LNCaP clone FGC (cell line): ENCODE data around the gene FRMD1.

ENCODE experiments used
- DNase-seq: peaks from one replicate; pipeline ENCODE4 v3.0.0-alpha.2; 2011; ENCODE audit warnings: low read depth
- H3K4me3 ChIP-seq: 2 replicates; pipeline ENCODE4 v1.5.1; 2011; ENCODE audit warnings: mild to moderate bottlenecking, low read depth, low read length, control low read depth
- TF ChIP-seq, protein P1 (sequence below): IDR thresholded peaks from 2 replicates; pipeline ENCODE4 v1.5.1; 2012; ENCODE audit warnings: mild to moderate bottlenecking; ENCODE audit not compliant: control insufficient read depth, insufficient read depth; ENCODE audit errors: extremely low read depth

FRMD1 gene

DNA sequence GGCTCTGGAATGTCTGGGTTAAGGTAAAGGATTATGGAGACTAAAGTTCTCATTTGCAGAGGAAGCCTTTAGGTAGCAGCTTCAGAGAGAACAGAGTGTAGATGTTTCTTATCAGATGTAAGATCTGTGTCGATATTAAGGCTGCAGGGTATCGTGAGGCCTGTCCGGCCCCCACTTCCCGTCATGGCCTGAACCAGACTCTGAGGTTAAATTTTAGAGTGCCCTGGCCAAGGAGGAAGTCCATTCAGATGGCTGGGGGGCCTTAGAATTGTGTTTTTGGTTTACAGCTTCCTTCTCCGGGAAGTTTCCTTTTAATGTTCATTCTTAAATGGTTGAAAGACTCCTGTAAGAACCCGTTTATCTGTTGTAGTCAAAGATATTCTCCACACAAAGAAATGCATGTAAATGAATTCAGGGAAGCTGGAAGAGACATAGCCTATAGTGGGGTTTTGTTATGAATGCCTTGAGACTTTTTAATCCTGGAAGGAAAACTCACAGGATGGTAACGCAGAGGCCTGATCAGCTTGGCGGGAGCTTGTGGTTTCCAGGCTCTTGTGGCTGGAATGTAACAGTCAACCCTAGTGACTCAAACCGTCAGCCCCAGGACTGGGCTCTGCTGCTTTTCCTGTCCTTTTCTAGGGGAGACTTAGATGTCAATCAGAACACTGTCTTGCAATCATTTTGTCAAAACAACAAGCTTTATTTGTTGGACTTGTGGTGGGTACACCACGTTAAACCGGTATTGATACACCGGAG, 46.8 kb downstream of the FRMD1 start:
- no peak for DNase-seq
- no peak overlapping the region for H3K4me3 ChIP-seq
- TF ChIP-seq, protein P1, sequence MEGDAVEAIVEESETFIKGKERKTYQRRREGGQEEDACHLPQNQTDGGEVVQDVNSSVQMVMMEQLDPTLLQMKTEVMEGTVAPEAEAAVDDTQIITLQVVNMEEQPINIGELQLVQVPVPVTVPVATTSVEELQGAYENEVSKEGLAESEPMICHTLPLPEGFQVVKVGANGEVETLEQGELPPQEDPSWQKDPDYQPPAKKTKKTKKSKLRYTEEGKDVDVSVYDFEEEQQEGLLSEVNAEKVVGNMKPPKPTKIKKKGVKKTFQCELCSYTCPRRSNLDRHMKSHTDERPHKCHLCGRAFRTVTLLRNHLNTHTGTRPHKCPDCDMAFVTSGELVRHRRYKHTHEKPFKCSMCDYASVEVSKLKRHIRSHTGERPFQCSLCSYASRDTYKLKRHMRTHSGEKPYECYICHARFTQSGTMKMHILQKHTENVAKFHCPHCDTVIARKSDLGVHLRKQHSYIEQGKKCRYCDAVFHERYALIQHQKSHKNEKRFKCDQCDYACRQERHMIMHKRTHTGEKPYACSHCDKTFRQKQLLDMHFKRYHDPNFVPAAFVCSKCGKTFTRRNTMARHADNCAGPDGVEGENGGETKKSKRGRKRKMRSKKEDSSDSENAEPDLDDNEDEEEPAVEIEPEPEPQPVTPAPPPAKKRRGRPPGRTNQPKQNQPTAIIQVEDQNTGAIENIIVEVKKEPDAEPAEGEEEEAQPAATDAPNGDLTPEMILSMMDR = no peak

DNA sequence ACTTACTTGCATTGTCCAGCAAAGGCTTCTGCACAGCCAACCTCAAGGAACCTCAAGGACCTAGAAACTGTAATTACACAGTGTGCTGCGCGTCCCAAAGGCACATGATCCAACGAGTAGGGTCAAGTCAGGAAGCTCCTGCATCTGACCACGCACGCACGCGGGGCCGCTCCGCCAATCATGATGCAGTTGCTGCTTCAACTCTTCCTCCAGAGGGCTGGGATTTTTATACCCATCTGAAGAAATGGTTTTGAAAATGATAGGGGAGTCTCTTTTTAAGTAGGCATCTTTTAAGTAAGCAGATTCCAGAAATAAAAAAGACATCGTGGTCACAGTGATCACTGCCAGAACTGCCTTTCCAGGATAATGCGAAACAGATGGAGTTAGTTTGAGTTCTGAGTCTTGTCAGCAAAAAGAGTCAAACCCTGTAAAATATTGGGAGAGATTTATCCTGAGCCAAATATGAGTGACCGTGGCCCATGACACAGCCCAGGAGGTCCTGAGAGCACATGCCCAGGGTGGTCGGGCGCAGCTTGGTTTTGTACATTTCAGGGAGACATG, 47.5 kb downstream of the FRMD1 start:
- DNase-seq = no peak
- TF ChIP-seq, protein P1 = no peak
- H3K4me3 ChIP-seq = no peak overlapping the region

DNA sequence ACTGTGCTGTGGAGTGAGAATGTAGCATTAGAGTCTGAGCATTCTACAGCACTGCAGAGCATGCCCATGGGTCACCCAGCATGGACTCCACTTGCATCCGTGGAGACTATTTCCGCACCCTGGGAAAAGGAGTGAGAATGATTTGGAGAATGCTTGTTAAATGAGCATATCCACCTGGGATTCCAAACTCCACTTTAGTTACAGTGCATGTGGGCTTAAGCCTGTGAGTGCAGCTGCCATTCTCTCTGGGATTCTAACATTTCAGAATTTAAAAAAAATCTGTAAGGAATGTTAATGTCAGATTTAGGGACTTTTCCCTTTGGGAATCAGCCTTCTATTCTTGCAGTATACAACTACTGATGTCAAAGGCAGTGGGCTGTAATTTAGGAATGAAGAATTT, 48.1 kb downstream of the FRMD1 start:
- H3K4me3 ChIP-seq = no peak overlapping the region
- DNase-seq = no peak
- TF ChIP-seq, protein P1 = no peak

DNA sequence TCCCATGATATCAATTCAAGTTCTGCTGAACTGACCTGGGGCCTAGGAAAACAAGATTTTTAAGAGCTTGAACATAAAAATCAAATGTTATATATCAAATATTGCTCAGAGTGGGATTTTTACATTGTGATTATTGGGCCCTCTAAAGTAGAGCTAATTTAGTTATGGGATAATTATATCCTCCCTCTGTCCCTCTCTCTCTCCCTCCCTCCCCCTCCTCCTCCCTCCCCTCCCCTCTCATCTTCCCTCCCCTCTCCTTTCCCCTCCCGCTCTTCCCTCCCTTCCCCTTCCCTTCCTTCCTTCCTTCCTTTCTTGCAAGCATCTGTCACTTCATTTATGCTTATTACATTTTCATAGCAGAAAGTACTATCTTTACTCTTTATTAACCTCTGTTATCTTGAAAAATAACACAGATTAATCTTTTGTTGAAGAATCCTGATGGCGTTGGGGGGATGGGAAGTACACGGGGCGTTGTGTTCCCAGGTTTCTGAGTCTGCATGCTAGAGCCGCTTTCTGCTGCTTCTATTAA, 48.7 kb downstream of the FRMD1 start:
- TF ChIP-seq, protein P1 = no peak
- DNase-seq = no peak
- no peak overlapping the region for H3K4me3 ChIP-seq

DNA sequence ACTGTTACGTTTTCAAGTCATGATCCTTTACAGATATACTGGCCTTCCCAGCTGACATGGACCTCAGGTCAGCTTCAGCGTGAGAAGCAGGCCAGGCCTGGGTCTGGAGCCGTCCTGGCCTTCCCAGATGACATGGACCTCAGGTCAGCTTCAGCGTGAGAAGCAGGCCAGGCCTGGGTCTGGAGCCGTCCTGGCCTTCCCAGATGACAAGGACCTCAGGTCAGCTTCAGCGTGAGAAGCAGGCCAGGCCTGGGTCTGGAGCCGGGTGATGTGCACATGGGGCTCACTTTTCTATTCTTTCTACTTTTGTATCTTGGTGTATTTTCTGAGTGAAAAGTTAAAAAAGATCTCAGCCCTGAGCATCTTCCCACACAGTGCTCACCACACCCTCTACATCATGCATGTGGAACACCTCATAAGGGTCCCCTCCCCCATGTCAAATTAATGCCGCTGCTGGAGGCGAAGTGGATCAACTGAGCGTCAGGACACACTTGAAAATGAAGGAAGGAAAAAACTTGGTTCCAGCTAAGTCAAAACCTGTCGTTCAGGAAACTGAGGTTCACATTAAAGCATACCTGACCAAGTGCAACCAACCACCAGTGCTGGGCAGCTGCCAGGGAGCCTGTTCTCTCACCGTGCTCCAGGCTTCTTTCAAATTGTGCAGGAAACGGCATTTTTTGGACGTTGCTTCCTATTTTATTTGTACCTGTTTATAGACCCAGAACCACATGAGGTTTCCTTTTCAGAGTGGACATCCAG, 49.4 kb downstream of the FRMD1 start:
- no peak overlapping the region for H3K4me3 ChIP-seq
- no peak for DNase-seq
- TF ChIP-seq, protein P1 = no peak

DNA sequence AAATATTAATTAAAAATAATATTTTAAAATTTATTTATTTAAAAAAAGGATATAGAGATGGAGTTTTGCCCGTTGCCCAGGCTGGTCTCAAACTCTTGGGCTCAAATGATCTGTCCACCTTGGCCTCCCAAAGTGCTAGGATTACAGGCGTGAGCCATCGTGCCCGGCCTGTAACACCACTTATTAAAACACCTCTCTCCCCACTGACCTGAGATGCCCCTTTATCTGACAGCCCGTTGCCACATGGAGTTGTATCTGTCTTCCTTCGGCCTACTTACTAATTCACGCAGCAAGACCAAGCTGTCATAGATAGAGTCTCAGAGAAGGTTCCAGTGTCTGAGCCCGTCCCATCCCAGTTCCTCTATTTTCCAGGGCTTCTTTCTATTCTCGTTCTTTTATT, 50.8 kb downstream of the FRMD1 start:
- TF ChIP-seq, protein P1 = no peak
- H3K4me3 ChIP-seq = no peak overlapping the region
- no peak for DNase-seq
